Common myeloid progenitor, CD34-positive (primary cell): Measurements from ENCODE around the gene UCN.

Experiments
- CTCF ChIA-PET: fragments of 350-600 bp; sonication (Branson Sonifier 250); formaldehyde crosslinking; loops from one replicate; lab custom pipeline; 2021; ENCODE audit warnings: antibody characterized with exemption; lab: Charles Lee
- POLR2A ChIA-PET: fragments of 350-600 bp; sonication (Branson Sonifier 250); formaldehyde crosslinking; loops from one replicate; lab custom pipeline; 2021; ENCODE audit warnings: antibody characterized with exemption; lab: Charles Lee
- DNase-seq, 3 donors: peaks; one replicate each; pipeline versions ENCODE4 v3.0.0 to v3.0.0-alpha.2; 2013
- H3K27ac ChIP-seq, 2 experiments: 1 replicate in 1 of 2; 2 replicates in 1 of 2; pipeline ENCODE4 v1.7.0; 2013; ENCODE audit warnings: inconsistent platforms in 2 of 2, low read length in 2 of 2, mild to moderate bottlenecking in 2 of 2, low read depth in 1 of 2, moderate library complexity in 1 of 2; ENCODE audit not compliant: severe bottlenecking in 2 of 2, insufficient read depth in 1 of 2, poor library complexity in 1 of 2
- H3K27me3 ChIP-seq, 5 experiments: replicated peaks in 2 of 5; 1 replicate in 3 of 5; 2 replicates in 2 of 5; pipeline versions ENCODE4 v1.6.1 to v1.7.0; 2013; ENCODE audit warnings: low read length in 4 of 5, mild to moderate bottlenecking in 2 of 5, moderate library complexity in 2 of 5, inconsistent platforms in 1 of 5; ENCODE audit not compliant: insufficient read depth in 5 of 5, control insufficient read depth in 4 of 5
- H3K36me3 ChIP-seq, 4 experiments: 1 replicate in 2 of 4; 2 replicates in 2 of 4; pipeline versions ENCODE4 v1.6.1 to v1.7.0; 2013; ENCODE audit warnings: low read length in 3 of 4, control low read depth in 1 of 4, mild to moderate bottlenecking in 1 of 4; ENCODE audit not compliant: control insufficient read depth in 4 of 4, insufficient read depth in 4 of 4
- H3K4me1 ChIP-seq, 4 experiments: 1 replicate in 3 of 4; 2 replicates in 1 of 4; pipeline versions ENCODE4 v1.6.1 to v1.7.1; 2013; ENCODE audit warnings: low read length in 3 of 4, mild to moderate bottlenecking in 3 of 4, control low read depth in 1 of 4, inconsistent platforms in 1 of 4, moderate library complexity in 1 of 4; ENCODE audit not compliant: control insufficient read depth in 4 of 4, insufficient read depth in 4 of 4; ENCODE audit errors: control extremely low read depth in 1 of 4
- H3K4me3 ChIP-seq, 7 experiments: 1 replicate in 4 of 7; 2 replicates in 3 of 7; pipeline versions ENCODE4 v1.5.1 to v1.7.0; 2013; ENCODE audit warnings: mild to moderate bottlenecking in 7 of 7, low read length in 6 of 7, moderate library complexity in 6 of 7, inconsistent platforms in 2 of 7, low read depth in 2 of 7, control low read depth in 1 of 7; ENCODE audit not compliant: insufficient read depth in 4 of 7, control insufficient read depth in 1 of 7; ENCODE audit errors: extremely low read depth in 1 of 7
- H3K9me3 ChIP-seq, 5 experiments: 1 replicate in 4 of 5; 2 replicates in 1 of 5; pipeline versions ENCODE4 v1.6.1 to v1.7.1; 2013; ENCODE audit warnings: low read length in 4 of 5, mild to moderate bottlenecking in 2 of 5, inconsistent platforms in 1 of 5, low read depth in 1 of 5, moderate library complexity in 1 of 5; ENCODE audit not compliant: control insufficient read depth in 4 of 5, insufficient read depth in 2 of 5; ENCODE audit errors: control extremely low read depth in 1 of 5
- WGBS: methylation state at CpG from one replicate; pipeline ENCODE4 v1.1.5; 2013; ENCODE audit not compliant: insufficient coverage; 5-methylcytosine and 5-hydroxymethylcytosine counted together

The UCN gene

GRCh38 chr2:27258051-27258450, 50.2 kb downstream of the UCN start:
- no peaks in the 10 kb centered on the region for H3K9me3 ChIP-seq
- CTCF ChIA-PET = interaction anchor here (1.3 to 3.1 kb wide), 2 partner anchors 22 to 46 kb away, joined by 3 to 22 read pairs; partner anchors contain the start of gene TRIM54
- no peak overlapping the region for H3K27ac ChIP-seq
- DNase-seq = no peak
- peaks cover 9 to 75% (median 27%) of the 10 kb centered on the region in 5 experiments for H3K27me3 ChIP-seq
- 98% methylated on average over 8 of the region's 8 CpGs for WGBS
- POLR2A ChIA-PET = no interaction called here
- peaks cover 0 to 14% (median 13%) of the 10 kb centered on the region in 4 experiments for H3K4me1 ChIP-seq
- no peaks in the 10 kb centered on the region for H3K36me3 ChIP-seq
- H3K4me3 ChIP-seq = no peak overlapping the region
